GM12878 (cell line): ENCODE measurements around the gene NUDT16L1. TPM values are rescaled to one million over a fixed set of nuclear protein-coding genes. Genes with fewer than 3 reads are reported as not detected.

Source experiments
- ATAC-seq: fragments of 200-7000 bp; cut with Tn5 transposase; 3 replicates; pipeline ENCODE4 v1.9.1; 2020; ENCODE audit warnings: mild to moderate bottlenecking, moderate library complexity
- BruUV-seq: library from RNA; stranded (reverse); fragments of 400-500 nt; replicated peaks from 2 replicates; lab custom pipeline; 2021; lab: Mats Ljungman, UMichigan
- CTCF ChIA-PET: fragments of 300-600 bp; sonication (Branson Sonifier 250); formaldehyde crosslinking; extraction: SDS; loops from one replicate; lab custom pipeline; 2021; ENCODE audit warnings: inconsistent platforms; lab: Yijun Ruan, JAX
- POLR2A ChIA-PET: fragments of 350-600 bp; formaldehyde crosslinking; extraction: SDS; loops from one replicate; lab custom pipeline; 2021; ENCODE audit warnings: inconsistent platforms; lab: Charles Lee
- RAD21 ChIA-PET: fragments of 300-600 bp; sonication (Branson Sonifier 250); formaldehyde crosslinking; loops from one replicate; lab custom pipeline; 2023; ENCODE audit warnings: antibody characterized with exemption; ENCODE audit not compliant: unreplicated experiment; lab: Charles Lee
- SMC1A ChIA-PET: fragments of 300-600 bp; sonication (Branson Sonifier 250); formaldehyde crosslinking; loops from one replicate; lab custom pipeline; 2023; ENCODE audit not compliant: unreplicated experiment, uncharacterized antibody; lab: Charles Lee
- DNase-seq: peaks from one replicate; pipeline ENCODE4 v3.0.0-alpha.2; 2011; ENCODE audit warnings: low read depth, low spot score
- FAIRE-seq: peaks from 3 replicates; lab custom pipeline; 2011; peaks lifted over from hg19 to GRCh38; lab: Jason Lieb, UNC
- H2AFZ ChIP-seq: 2 replicates; pipeline ENCODE4 v1.6.0; 2011; ENCODE audit warnings: low read depth, low read length, control low read depth; ENCODE audit not compliant: control insufficient read depth
- H3K27ac ChIP-seq: 2 replicates; pipeline ENCODE4 v1.5.1; 2011; ENCODE audit warnings: control low read depth; ENCODE audit not compliant: control insufficient read depth, insufficient read depth
- H3K27me3 ChIP-seq, 2 experiments: replicated peaks in 1 of 2; 2 replicates each; pipeline versions ENCODE4 v1.6.0 to v1.6.1; 2011; ENCODE audit warnings: low read length in 1 of 2; ENCODE audit not compliant: control insufficient read depth in 2 of 2, insufficient read depth in 2 of 2
- H3K36me3 ChIP-seq, 2 experiments: 2 replicates each; pipeline ENCODE4 v1.5.1; 2011; ENCODE audit warnings: low read length in 1 of 2; ENCODE audit not compliant: control insufficient read depth in 2 of 2, insufficient read depth in 2 of 2
- H3K4me1 ChIP-seq: 2 replicates; pipeline ENCODE4 v1.6.1; 2011; ENCODE audit warnings: mild to moderate bottlenecking, low read length, moderate library complexity, mixed read lengths; ENCODE audit not compliant: control insufficient read depth, insufficient read depth
- H3K4me2 ChIP-seq: 2 replicates; pipeline ENCODE4 v1.6.0; 2011; ENCODE audit warnings: control low read depth; ENCODE audit not compliant: control insufficient read depth, insufficient read depth
- H3K4me3 ChIP-seq: fragments of 200-600 bp; sonication (generic); 2 replicates; pipeline ENCODE4 v1.5.1; 2016
- H3K79me2 ChIP-seq: 2 replicates; pipeline ENCODE4 v1.6.0; 2011; ENCODE audit warnings: low read length; ENCODE audit not compliant: control insufficient read depth, insufficient read depth
- H3K9ac ChIP-seq: 2 replicates; pipeline ENCODE4 v1.8.0; 2011; ENCODE audit warnings: low read length, control low read depth, mixed read lengths; ENCODE audit not compliant: control insufficient read depth, insufficient read depth
- H3K9me3 ChIP-seq: replicated peaks from 3 replicates; pipeline ENCODE4 v1.5.1; 2011; ENCODE audit warnings: mild to moderate bottlenecking, low read length; ENCODE audit not compliant: control insufficient read depth, insufficient read depth
- H4K20me1 ChIP-seq: 2 replicates; pipeline ENCODE4 v1.6.0; 2011; ENCODE audit not compliant: control insufficient read depth, insufficient read depth
- E2F8 ChIP-seq: fragments of 450-650 bp; IDR thresholded peaks from 2 replicates; pipeline ENCODE4 v1.6.1; 2018; ENCODE audit warnings: mild to moderate bottlenecking, low read depth, moderate library complexity; ENCODE audit not compliant: partially characterized antibody
- IKZF1 ChIP-seq: fragments of 450-650 bp; conservative IDR thresholded peaks from 2 replicates; pipeline ENCODE4 v1.6.1; 2017; ENCODE audit warnings: antibody characterized with exemption, mild to moderate bottlenecking
- MAX ChIP-seq: IDR thresholded peaks from 2 replicates; pipeline ENCODE4 v1.6.1; 2012; ENCODE audit warnings: low read depth, low read length, improper control_type of control experiment
- PBX3 ChIP-seq: IDR thresholded peaks from 2 replicates; pipeline ENCODE4 v1.6.1; 2011; ENCODE audit warnings: mild to moderate bottlenecking, low read depth, low read length, moderate library complexity; ENCODE audit not compliant: insufficient replicate concordance
- YY1 ChIP-seq: IDR thresholded peaks from 2 replicates; pipeline ENCODE4 v1.6.1; 2011; ENCODE audit warnings: low read depth, mild to moderate bottlenecking, low read length
- WGBS: methylation state at CpG from one replicate; pipeline ENCODE4 v1.1.6; 2016; ENCODE audit warnings: low lambda C conversion rate; ENCODE audit not compliant: insufficient replicate concordance, insufficient coverage; ENCODE audit errors: missing lambda C conversion rate; 5-methylcytosine and 5-hydroxymethylcytosine counted together
- in situ Hi-C: fragments of 300-500 bp; cut with MboI; formaldehyde crosslinking; loops from 9 replicates; pipeline ENCODE4 v1.14.3; 2018; ENCODE audit warnings: mixed read lengths
- intact Hi-C: fragments of 100-400 bp; cut with micrococcal nuclease; formaldehyde crosslinking; loops from one replicate; pipeline ENCODE4 v1.14.2; 2022; ENCODE audit not compliant: unreplicated experiment
- polyA plus RNA-seq, 11 experiments: library from polyadenylated mRNA; depleted of rRNA in 4 of 11; unstranded in 6 of 11; stranded (reverse) in 5 of 11; fragments of >200 nt; fragmentation: Nextera tagmentation in 4 of 11; fragmentation: Illumina TruSeq in 1 of 11; extraction: Ambion mirVana in 4 of 11; extraction: Trizol in 1 of 11; gene quantifications; 1 replicate in 1 of 11; 2 replicates in 10 of 11; pipeline versions ENCODE4 v1.2.1 to v1.2.3, GENCODE V29; 2011 to 2016; ENCODE audit warnings: inconsistent platforms in 2 of 11, missing spikeins in 2 of 11, low read depth in 1 of 11
- total RNA-seq, 4 experiments: library from RNA; depleted of rRNA in 3 of 4; stranded (reverse); fragments of >200 nt in 3 of 4; fragmentation: Illumina TruSeq in 1 of 4; extraction: Trizol in 1 of 4; gene quantifications; 2 replicates each; pipeline versions ENCODE4 v1.2.1 to v1.2.3, GENCODE V29; 2013 to 2021

NUDT16L1 gene
- total and polyA plus RNA-seq, 10 of the 15 experiments (the other 5 are each of a cell fraction or from before 2014, with no cell fraction given) = 1.4 to 77.7 (median 28.9) TPM

- peaks cover 7% of the 10 kb centered on the region for H3K79me2 ChIP-seq
- H3K4me1 ChIP-seq = no peaks in the 10 kb centered on the region
- ATAC-seq (no peak), FAIRE-seq (no peak), DNase-seq (no peak)
- no peak overlapping the region for H3K4me3 ChIP-seq
- ChIA-PET SMC1A (no interaction called here), POLR2A (no interaction called here), CTCF (no interaction called here), RAD21 (no interaction called here)
- in situ Hi-C loops (no loop called here), intact Hi-C loops (no loop called here)
- no peak overlapping the region for H3K9ac ChIP-seq
- WGBS = over 99% methylated on average over 7 of the region's 8 CpGs
- no peak overlapping the region for H3K4me2 ChIP-seq
- H3K27ac ChIP-seq = no peak overlapping the region
- TF ChIP-seq E2F8 (no peak), IKZF1 (no peak), YY1 (no peak), PBX3 (no peak), MAX (no peak)
- H3K27me3 ChIP-seq = no peaks in the 10 kb centered on the region
- H4K20me1 ChIP-seq = no peaks in the 10 kb centered on the region
- H3K36me3 ChIP-seq = peaks cover 7 to 25% of the 10 kb centered on the region in 2 experiments; a peak in 3 of 4 replicates
- BruUV-seq = no TSS peak
- H3K9me3 ChIP-seq = no peaks in the 10 kb centered on the region
- no peak overlapping the region for H2AFZ ChIP-seq
Observed at GRCh38 chr16:4647644-4647980, 45.8 kb upstream of the NUDT16L1 start.
